Effector memory CD4-positive, alpha-beta T cell (primary cell): Measurements from ENCODE around the gene CRAT.

ENCODE experiments used
- DNase-seq, 3 donors: peaks; one replicate each; pipeline ENCODE4 v3.0.0-alpha.2; 2020
- H3K27ac ChIP-seq: 2 replicates; pipeline ENCODE4 v1.7.0; 2013; ENCODE audit warnings: mild to moderate bottlenecking, low read length, moderate library complexity; ENCODE audit not compliant: insufficient read depth, poor library complexity, severe bottlenecking
- H3K27me3 ChIP-seq: replicated peaks from 2 replicates; pipeline ENCODE4 v1.7.0; 2013; ENCODE audit warnings: mild to moderate bottlenecking, low read length; ENCODE audit not compliant: insufficient read depth, control insufficient read depth, poor library complexity, severe bottlenecking
- H3K36me3 ChIP-seq: 2 replicates; pipeline ENCODE4 v1.7.0; 2013; ENCODE audit warnings: mild to moderate bottlenecking, low read length, moderate library complexity; ENCODE audit not compliant: control insufficient read depth, insufficient read depth
- H3K4me1 ChIP-seq: 2 replicates; pipeline ENCODE4 v1.7.0; 2013; ENCODE audit warnings: low read length, mild to moderate bottlenecking; ENCODE audit not compliant: control insufficient read depth, insufficient read depth, poor library complexity, severe bottlenecking
- H3K4me3 ChIP-seq: 2 replicates; pipeline ENCODE4 v1.7.0; 2013; ENCODE audit warnings: low read length, low read depth, mild to moderate bottlenecking; ENCODE audit not compliant: insufficient read depth, poor library complexity, severe bottlenecking
- H3K9me3 ChIP-seq: 2 replicates; pipeline ENCODE4 v1.7.0; 2013; ENCODE audit warnings: mild to moderate bottlenecking, low read length, moderate library complexity; ENCODE audit not compliant: control insufficient read depth

The CRAT gene

DNA sequence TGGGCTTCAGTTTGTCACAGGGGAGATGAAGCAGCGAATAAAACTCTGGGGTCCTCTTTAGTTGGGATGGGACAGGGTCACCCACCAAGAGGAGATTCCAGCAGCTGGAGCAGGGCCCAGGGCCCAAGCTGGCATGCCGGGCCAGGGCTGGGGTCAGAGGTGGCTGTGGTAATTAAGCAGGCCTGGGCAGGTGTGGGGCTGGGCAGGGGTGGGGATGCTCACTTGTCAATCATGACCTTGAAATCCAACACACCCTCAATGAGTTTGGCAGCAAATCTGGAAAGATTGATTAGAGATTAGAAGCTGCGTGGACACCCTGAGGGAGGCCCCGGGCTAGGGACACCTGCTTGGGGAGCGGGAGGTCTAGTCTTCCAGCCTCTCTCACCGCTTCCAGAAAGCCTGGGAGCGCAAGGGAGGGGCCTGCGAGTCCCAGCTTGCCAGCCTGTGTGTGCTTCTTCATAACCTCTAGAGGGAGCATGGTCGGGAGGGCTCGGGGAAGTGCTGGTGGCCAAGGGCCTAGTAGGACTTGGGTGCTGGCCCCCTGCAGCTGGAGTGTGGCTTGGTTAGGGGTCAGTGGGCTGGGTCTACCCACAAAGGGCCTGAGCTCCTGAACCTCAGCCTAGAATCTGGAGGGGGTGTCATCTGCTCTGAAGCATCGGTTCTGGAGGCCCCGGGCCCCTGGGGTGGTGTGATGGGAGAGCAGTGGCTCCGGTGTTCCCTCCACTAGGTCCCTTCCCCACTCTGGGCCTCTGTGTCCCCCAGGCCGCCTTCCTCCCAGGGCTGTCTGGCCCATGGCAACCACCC is 7.6 kb downstream of the CRAT start:
- no peak overlapping the region for H3K4me3 ChIP-seq
- DNase-seq: no peak
- H3K4me1 ChIP-seq: no peaks in the 10 kb centered on the region
- no peaks in the 10 kb centered on the region for H3K27me3 ChIP-seq
- no peak overlapping the region for H3K27ac ChIP-seq
- no peaks in the 10 kb centered on the region for H3K9me3 ChIP-seq
- no peaks in the 10 kb centered on the region for H3K36me3 ChIP-seq

DNA sequence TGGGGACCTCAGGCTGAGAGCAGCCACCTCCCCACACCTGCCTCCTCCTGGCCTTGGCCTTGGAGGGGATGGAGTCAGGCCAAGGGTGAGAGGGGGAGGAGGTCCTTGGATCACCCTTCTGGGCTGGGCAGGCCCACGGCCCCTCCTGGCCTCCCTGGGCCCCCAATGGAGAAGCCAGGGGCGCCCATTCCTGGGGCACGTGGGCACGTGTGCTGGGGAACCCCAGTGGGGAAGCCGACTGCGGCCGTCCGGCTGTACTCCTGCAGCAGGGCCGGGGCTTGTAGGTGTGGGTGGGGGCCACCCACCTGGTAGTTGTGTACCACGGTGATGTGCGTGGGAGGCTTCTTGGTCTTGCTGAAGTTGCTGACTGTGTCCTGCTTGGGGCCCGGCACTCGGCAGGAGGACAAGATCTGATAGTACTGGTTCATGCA is 8.5 kb downstream of the CRAT start:
- no peak for DNase-seq
- no peak overlapping the region for H3K4me3 ChIP-seq

DNA sequence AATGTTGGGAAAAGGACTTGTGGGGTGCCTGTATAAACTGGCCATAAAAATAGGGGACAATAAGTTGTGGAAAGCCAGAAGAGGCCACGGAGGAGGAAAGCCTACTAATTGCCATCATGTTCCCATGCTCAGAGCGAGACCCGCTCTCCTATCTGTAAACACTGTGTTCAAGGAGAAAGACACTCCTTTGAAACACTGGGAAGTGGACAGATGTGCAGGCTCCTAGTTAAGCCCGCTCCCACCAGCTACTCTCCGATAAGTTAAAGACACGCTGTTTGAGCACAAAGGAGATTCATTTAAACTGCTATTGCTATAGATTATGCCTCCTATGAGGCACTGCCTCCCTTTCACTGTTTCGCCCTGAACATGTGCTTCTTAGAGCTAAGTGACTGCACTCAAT is 9.3 kb downstream of the CRAT start:
- Histone ChIP-seq H3K9me3 (no peaks in the 10 kb centered on the region), H3K4me3 (no peak overlapping the region), H3K36me3 (no peaks in the 10 kb centered on the region), H3K4me1 (no peaks in the 10 kb centered on the region), H3K27me3 (no peaks in the 10 kb centered on the region), H3K27ac (no peak overlapping the region)
- no peak for DNase-seq

More for the DNA sequence above, 8.5 kb downstream of the CRAT start:
- Histone ChIP-seq H3K27ac (no peak overlapping the region), H3K27me3 (no peaks in the 10 kb centered on the region), H3K4me1 (no peaks in the 10 kb centered on the region), H3K36me3 (no peaks in the 10 kb centered on the region), H3K9me3 (no peaks in the 10 kb centered on the region)

DNA sequence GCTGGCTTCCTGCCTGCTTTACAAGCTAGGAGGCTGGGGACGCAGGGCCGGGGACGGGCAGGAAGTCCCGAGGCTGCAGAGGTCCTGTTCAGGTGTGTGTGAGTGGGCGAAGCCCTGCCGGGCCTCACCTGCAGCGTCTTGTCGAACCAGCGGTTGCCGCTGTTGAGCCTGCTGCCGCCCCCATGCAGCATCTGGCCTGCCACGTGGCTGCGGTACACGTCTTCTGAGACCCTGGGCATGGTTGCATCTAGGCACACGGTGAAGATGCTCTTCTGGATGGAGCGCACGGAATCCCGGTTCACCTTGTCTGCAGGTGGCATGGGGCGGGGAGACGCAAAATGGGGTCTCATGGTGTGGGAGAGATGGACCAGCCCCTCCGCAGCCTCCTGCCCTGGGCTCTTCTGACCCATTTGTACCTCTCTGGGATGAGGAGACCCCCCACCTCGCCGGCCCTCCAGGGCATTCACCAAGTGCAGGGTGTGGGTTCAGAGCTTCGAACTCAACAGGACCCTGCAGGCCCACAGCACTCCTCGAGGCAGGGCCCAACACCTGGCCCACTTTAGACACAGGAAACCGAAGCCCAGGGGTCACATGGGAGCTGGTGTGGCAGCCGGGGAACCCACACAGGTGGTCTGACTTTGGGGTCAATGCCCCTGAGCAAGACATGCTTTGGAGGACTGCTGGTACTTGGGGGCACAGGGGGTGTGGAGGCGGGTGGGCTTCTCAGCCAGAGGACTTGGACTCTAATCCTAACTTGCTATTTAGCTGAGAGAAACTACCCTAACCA is 10.0 kb downstream of the CRAT start:
- H3K27ac ChIP-seq: no peak overlapping the region
- no peak overlapping the region for H3K4me3 ChIP-seq
- H3K27me3 ChIP-seq: no peaks in the 10 kb centered on the region
- no peaks in the 10 kb centered on the region for H3K9me3 ChIP-seq
- no peak for DNase-seq
- H3K36me3 ChIP-seq: no peaks in the 10 kb centered on the region
- no peaks in the 10 kb centered on the region for H3K4me1 ChIP-seq

DNA sequence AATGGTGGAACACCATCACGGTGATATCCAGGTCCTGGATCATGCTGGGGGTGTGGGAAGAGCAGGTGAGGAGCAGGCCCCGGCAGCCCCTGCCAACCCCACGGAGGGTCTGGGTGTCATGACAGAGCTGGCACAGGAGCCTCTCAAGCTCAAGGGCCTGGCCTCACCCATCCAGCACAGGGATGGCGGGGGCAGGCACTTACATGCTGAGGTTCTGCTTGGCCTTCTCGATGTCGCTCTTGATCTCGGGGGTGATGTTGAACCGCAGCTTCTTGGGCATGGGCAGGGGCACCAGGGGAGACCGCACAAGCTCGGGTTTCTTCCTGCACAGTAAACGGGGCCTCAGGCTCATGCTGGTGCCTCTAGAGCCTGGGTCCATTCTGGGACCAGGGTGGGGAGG is 12.3 kb downstream of the CRAT start:
- H3K36me3 ChIP-seq: no peaks in the 10 kb centered on the region
- no peak overlapping the region for H3K27ac ChIP-seq
- no peak for DNase-seq
- no peaks in the 10 kb centered on the region for H3K4me1 ChIP-seq
- H3K9me3 ChIP-seq: no peaks in the 10 kb centered on the region
- H3K4me3 ChIP-seq: no peak overlapping the region
- H3K27me3 ChIP-seq: no peaks in the 10 kb centered on the region

DNA sequence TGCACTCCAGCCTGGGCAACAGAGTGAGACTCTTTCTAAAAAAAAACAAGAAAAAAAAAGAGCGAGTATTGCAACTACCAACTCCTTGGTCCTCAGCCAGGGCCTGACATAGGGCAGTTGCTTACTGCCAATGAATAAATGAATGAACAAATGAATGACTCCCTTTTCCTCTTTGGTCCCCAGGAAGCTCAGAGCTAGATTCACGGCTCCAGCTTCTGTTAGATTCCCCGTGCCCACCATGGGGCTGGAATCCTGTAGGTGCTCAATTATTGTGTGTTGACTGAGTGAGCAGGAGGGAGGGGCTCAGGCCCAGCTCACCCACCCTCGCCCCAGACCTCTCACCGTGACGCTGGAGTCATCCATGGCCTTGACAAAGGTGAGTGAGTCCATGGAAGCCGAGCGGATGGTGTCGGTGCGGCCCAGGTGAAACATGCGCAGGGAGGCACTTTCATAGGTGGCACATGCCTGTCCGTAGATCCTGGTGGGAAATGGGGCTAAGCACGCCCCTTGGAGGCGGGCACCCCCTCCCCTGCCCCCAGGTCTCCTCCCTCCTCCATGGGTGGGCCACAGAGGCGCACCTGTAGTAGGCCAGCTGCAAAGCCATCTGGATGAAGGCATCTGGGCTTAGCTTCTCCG is 12.8 kb downstream of the CRAT start:
- Histone ChIP-seq H3K36me3 (no peaks in the 10 kb centered on the region), H3K9me3 (no peaks in the 10 kb centered on the region)

DNA sequence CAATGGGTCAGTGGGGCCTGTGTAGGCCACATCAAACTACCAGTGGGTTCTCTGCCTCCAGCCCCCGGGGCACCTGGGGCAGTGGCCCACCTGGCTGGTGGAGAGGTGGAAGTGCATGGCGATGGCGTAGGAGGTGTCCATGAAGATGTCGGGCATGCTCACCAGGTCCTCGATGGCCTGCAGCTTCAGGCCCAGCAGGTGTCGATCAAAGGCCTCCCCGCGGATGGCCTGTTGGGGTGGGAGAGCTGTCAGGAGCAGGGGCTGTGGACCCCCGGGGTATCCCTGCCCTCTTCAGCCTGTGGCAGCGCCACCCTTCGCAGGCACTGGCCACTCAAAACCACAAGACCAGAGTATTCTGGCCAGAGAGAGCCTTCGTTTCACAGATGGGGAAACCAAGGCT is 14.7 kb downstream of the CRAT start:
- Histone ChIP-seq H3K36me3 (no peaks in the 10 kb centered on the region), H3K27ac (no peak overlapping the region), H3K4me3 (no peak overlapping the region), H3K4me1 (no peaks in the 10 kb centered on the region), H3K9me3 (no peaks in the 10 kb centered on the region), H3K27me3 (no peaks in the 10 kb centered on the region)
- DNase-seq: no peak

More for the DNA sequence above, 12.8 kb downstream of the CRAT start:
- Histone ChIP-seq H3K4me1 (no peaks in the 10 kb centered on the region), H3K27ac (no peak overlapping the region), H3K4me3 (no peak overlapping the region), H3K27me3 (no peaks in the 10 kb centered on the region)
- no peak for DNase-seq

DNA sequence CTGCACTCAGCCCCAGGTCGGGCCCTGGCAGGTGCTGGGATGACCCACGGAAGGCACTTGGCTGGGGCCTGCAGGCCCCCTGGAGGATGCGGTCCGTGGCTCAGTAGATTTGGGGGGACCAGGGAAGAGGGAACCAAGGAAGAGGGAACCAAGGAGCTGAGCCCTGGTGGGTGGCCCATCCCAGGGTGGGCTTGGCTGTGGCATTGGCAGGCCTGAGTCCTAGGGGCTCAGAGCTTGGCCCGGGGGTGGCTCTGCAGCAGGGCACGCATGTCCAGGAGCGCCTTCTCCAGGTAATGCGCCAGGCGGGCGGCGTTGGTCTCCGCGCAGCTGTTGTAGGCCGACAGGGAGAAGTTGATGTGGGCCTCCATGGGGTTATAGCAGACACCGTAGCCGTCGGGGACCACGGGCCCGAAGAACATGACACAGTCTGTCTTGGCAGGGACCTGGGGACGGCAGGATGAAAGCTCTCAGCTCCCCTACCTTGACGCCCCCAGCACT is 15.4 kb downstream of the CRAT start:
- H3K9me3 ChIP-seq: no peaks in the 10 kb centered on the region
- no peaks in the 10 kb centered on the region for H3K27me3 ChIP-seq
- DNase-seq: no peak
- H3K4me3 ChIP-seq: no peak overlapping the region
- H3K4me1 ChIP-seq: no peaks in the 10 kb centered on the region
- H3K27ac ChIP-seq: no peak overlapping the region
- H3K36me3 ChIP-seq: peaks cover 5% of the 10 kb centered on the region

DNA sequence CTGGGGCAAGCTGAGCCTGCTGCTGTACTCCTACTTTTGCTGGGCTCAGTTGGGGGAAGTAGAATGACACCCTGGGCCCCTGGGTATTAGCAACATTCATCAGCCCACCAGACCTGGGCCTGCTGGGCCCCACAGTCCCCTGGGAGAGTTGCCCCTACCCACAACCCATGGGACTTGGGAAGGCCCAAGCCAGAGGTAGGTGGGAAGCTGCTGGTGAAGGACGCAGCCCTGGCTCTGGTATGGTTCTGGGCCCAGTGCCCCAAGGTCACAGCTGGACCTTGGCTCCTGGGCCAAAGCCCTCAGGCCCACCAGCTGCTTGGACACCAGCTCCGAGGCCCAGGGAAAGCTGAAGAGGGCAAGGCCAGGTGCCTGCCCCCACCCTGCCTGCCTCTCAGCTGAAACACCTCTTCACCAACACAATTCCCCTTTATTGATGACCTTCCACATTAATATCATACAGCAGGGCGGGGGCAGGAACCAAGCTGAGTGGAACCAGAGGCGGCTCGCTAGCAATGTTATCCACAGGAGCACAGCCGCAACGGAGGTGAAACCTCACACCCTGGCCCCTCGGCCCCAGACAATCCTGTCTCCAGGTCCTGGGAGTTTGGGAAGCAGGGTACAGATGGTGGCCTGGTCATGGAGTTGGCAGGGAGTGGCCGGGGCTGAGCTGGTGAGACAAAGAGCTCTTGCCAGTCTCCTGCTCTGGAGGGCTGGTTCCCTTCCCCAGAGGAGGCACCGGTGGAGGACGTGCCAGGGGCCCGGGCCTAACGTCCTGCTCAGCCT is 16.0 kb downstream of the CRAT start:
- Histone ChIP-seq H3K27me3 (no peaks in the 10 kb centered on the region), H3K4me3 (no peak overlapping the region), H3K36me3 (peaks cover 11% of the 10 kb centered on the region), H3K27ac (no peak overlapping the region), H3K4me1 (no peaks in the 10 kb centered on the region), H3K9me3 (no peaks in the 10 kb centered on the region)
- DNase-seq: no peak
